Measurements from ENCODE around the gene SUN2.

The SUN2 gene

DNA sequence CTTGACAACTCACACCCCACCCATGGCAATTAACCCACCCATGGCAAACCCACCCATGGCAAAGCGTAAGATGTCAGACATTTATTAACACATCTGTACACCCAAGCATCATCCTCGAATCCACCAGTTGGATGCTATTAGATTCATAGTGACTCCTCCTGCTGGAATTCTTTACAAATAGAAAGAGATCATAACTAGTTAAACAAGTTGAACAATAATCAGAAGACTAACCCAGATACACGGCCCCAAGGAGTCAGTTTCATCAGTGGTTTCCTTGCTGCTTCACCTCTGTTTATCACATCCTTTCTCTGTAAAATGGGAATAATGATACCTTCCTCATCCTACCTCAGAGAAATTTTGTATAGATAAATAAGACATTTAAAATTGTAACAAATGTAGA, 44.9 kb downstream of the SUN2 start:
- peaks cover 4% of the 10 kb centered on the region for H3K36me3 Mint-ChIP-seq
- H3K9me3 Mint-ChIP-seq (ENCODE audit: low read depth) = no peaks in the 10 kb centered on the region
- peak overlapping the region; percentile 54 for H3K27ac Mint-ChIP-seq
- no peak overlapping the region for H3K4me3 Mint-ChIP-seq
- H3K27me3 Mint-ChIP-seq = no peaks in the 10 kb centered on the region
- peaks cover 78% of the 10 kb centered on the region for H3K4me1 Mint-ChIP-seq (ENCODE audit: low read depth)

- peaks cover 77% of the 10 kb centered on the region for H3K4me1 Mint-ChIP-seq (ENCODE audit: low read depth)
- peaks cover 4% of the 10 kb centered on the region for H3K36me3 Mint-ChIP-seq
- H3K4me3 Mint-ChIP-seq = no peak overlapping the region
- H3K27ac Mint-ChIP-seq = no peak overlapping the region
- no peaks in the 10 kb centered on the region for H3K9me3 Mint-ChIP-seq (ENCODE audit: low read depth)
- no peaks in the 10 kb centered on the region for H3K27me3 Mint-ChIP-seq
Measured at GRCh38 chr22:38710351-38710750, 45.4 kb downstream of the SUN2 start.

- peaks cover 76% of the 10 kb centered on the region for H3K4me1 Mint-ChIP-seq (ENCODE audit: low read depth)
- no peaks in the 10 kb centered on the region for H3K9me3 Mint-ChIP-seq (ENCODE audit: low read depth)
- H3K27me3 Mint-ChIP-seq = no peaks in the 10 kb centered on the region
- peak overlapping the region; percentile 46 for H3K4me3 Mint-ChIP-seq
- peaks cover 4% of the 10 kb centered on the region for H3K36me3 Mint-ChIP-seq
- no peak overlapping the region for H3K27ac Mint-ChIP-seq
Measured at GRCh38 chr22:38709306-38709705, 46.5 kb downstream of the SUN2 start.

DNA sequence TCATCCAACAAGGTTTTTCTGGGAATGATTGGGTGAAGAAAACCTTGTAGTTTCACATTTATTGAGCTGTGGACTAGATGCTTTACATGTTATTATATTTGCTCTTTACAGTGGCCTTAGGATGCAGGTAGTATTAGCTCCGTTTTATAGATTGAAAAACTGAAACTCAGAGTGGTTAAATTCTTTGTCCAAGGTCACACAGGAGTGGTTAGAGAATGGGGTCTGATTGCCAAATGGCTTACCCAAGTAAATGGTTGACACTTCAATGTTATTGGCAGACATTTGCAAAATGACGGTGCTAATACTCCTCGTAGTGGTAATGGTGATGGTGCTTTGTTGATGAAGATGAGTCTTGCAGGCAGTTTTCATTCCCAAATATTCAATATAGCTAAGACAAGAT, 47.8 kb downstream of the SUN2 start:
- Mint-ChIP-seq H3K36me3 (peaks cover 4% of the 10 kb centered on the region), H3K27me3 (no peaks in the 10 kb centered on the region), H3K9me3 (ENCODE audit: low read depth) (no peaks in the 10 kb centered on the region), H3K4me1 (ENCODE audit: low read depth) (peaks cover 69% of the 10 kb centered on the region), H3K4me3 (peak overlapping the region; percentile 94), H3K27ac (peak overlapping the region; percentile 18)

DNA sequence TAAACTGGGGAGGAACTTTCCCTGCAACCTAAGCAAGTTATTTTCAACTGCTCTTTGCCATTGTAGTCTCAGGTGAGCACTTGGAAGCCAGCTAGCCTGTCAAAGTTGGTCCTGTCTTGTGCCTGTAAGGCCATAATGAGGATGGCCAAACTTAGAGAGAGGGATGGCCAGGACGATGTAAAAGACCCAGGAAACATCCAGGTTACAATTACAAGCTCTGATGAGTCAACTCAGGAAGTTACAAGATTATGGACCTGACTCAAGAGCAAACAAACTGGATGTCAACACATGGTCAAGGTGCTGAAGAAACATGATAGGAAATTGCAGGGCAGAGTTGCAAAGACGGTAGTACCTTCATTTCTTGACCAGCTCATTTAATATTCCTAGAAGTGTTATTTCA, 48.5 kb downstream of the SUN2 start:
- Mint-ChIP-seq H3K4me1 (ENCODE audit: low read depth) (peaks cover 63% of the 10 kb centered on the region), H3K4me3 (peak overlapping the region; percentile 94)

GRCh38 chr22:38706901-38707195, 49.0 kb downstream of the SUN2 start:
- Mint-ChIP-seq H3K4me3 (peak overlapping the region; percentile 94), H3K27me3 (no peaks in the 10 kb centered on the region), H3K9me3 (ENCODE audit: low read depth) (no peaks in the 10 kb centered on the region), H3K27ac (peak overlapping the region; percentile 89), H3K4me1 (ENCODE audit: low read depth) (peaks cover 59% of the 10 kb centered on the region), H3K36me3 (peaks cover 2% of the 10 kb centered on the region)

More for the DNA sequence above, 48.5 kb downstream of the SUN2 start:
- Mint-ChIP-seq H3K27ac (peak overlapping the region; percentile 89), H3K36me3 (peaks cover 4% of the 10 kb centered on the region), H3K9me3 (ENCODE audit: low read depth) (no peaks in the 10 kb centered on the region), H3K27me3 (no peaks in the 10 kb centered on the region)

DNA sequence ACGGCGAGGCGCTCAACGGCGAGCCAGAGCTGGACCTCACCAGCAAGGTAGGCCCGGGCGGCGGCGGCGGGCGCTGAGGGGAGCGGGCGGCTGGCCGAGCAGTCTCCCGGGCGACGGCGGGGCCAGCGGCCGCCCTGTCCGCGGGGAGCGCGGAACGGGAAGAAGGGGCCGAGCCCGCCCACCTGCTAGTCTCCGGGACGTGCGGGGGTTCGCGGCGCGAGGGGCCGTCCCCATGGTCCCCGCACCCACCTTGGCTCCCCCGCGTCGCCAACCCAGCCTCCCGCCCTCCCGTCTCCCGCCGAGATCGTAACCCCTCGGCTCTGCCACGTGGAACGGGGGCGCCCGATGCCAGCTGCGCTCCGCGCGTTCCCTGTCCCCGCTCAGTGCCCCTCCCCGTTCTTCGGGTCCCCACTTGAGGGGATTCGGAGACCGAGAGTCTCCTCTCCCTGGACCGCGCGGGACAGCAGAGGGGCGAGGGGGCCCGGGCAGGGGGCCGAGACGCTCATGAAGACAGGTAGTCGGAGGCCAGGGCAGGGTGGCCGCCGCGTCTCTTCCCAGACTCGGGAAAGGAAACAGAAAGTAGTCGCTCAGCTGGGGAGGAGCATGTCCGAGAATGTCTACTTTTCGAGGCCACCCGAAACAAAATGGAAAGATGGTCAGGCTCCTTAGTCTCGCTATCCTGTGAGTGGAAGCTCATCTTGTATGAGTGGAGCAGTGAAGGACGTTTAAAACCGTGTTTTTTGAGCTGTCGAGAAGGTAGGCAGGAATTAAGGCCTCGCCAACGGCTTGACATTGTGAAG, 49.5 kb downstream of the SUN2 start:
- Mint-ChIP-seq H3K9me3 (ENCODE audit: low read depth) (no peaks in the 10 kb centered on the region), H3K4me1 (ENCODE audit: low read depth) (peaks cover 64% of the 10 kb centered on the region), H3K4me3 (peak overlapping the region; percentile 94), H3K27me3 (no peaks in the 10 kb centered on the region), H3K27ac (peak overlapping the region; percentile 89), H3K36me3 (peaks cover 2% of the 10 kb centered on the region)

GRCh38 chr22:38705235-38706100, 50.3 kb downstream of the SUN2 start, which contains the start of gene GTPBP1:
TSS of gene GTPBP1 (plus strand) at chr22:38705944. CDS start at chr22:38705956, 12 bp downstream.
- Mint-ChIP-seq H3K36me3 (peaks cover 2% of the 10 kb centered on the region), H3K27ac (peak within 1 kb of the TSS; percentile 95), H3K4me1 (ENCODE audit: low read depth) (peaks cover 57% of the 10 kb centered on the region), H3K9me3 (ENCODE audit: low read depth) (no peaks in the 10 kb centered on the region), H3K4me3 (peak within 1 kb of the TSS; percentile 94), H3K27me3 (no peaks in the 10 kb centered on the region)

DNA sequence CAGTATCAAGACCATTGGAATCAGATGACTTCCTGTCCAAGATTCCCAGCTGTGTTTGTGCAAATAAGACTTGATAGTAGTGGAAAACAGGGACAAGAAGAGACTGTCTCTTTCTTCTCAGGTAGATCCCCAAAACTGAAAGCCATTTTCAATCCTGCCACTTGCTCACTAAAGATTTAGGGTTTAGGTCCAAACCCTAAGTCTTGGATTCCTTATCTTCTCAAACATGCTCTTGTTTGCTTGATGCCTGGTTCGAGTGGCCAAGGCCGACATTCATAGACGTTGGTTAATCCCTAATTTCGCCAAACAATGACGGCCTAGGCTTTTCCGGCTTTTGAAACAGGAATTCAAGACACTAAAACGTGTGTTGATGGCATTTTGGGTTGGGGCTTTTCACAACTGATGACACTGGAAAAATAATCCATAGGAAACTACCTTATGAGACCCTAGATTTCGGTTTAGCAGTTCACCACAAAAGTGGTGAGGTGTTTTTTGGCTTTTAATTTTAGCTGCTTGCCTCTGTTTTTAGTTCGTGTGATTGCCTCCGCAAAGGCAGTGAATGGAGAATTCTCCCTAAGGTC, 51.1 kb downstream of the SUN2 start:
- Mint-ChIP-seq H3K36me3 (peaks cover 2% of the 10 kb centered on the region), H3K4me3 (peak overlapping the region; percentile 84), H3K9me3 (ENCODE audit: low read depth) (no peaks in the 10 kb centered on the region), H3K27me3 (no peaks in the 10 kb centered on the region), H3K4me1 (ENCODE audit: low read depth) (peaks cover 54% of the 10 kb centered on the region), H3K27ac (peak overlapping the region; percentile 95)

DNA sequence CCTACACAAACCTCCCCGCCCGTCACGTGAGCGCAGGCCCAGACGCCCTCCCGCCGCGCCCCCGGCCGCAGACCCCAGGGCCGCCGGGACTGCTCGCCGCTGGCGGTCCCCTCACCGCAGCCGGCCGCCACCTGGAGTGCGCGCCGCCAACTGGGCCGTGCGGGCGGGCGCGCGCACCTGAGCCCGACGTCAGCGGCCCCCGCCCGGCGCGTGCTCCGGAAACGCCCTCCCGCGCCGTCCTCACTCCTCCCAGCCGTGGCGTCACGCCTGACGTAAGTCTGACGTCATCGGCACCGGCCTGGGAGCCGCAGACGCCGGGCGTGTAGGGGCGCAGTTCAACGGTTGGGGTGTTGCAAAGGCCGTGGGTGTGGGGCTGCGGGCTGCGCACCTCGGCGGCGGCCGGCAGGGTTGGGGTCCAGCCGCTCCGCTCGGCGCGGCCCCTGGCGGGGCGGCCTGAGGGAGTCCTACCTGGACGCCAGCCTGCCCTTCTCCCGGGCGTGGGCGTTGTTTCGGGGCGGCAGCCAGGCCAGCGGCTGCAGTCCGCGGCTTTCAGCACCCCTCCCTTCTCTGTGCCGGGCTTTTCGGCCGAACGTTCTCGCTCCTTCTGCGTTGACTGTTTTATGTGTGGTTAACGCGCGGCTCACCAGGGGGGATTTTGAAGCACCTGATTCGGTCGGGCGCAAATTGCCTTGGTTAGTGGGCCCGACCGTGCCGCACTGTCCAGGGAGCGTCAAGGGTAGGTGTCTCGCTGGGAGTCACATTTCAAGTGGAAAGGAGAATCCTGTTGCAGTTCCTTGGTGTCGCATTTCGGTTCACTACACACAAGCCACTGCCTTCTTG, 54.8 kb downstream of the SUN2 start, which contains the start of gene JOSD1:
JOSD1 (minus strand) TSS at position 155 of the 840 bp plus-strand sequence. CDS start 956 bp downstream, outside the sequence.
- Mint-ChIP-seq H3K27me3 (no peaks in the 10 kb centered on the region), H3K4me3 (peak within 1 kb of the TSS; percentile 94), H3K36me3 (peaks cover 7% of the 10 kb centered on the region), H3K27ac (peak within 1 kb of the TSS; percentile 98), H3K9me3 (ENCODE audit: low read depth) (no peaks in the 10 kb centered on the region), H3K4me1 (ENCODE audit: low read depth) (peaks cover 61% of the 10 kb centered on the region)

DNA sequence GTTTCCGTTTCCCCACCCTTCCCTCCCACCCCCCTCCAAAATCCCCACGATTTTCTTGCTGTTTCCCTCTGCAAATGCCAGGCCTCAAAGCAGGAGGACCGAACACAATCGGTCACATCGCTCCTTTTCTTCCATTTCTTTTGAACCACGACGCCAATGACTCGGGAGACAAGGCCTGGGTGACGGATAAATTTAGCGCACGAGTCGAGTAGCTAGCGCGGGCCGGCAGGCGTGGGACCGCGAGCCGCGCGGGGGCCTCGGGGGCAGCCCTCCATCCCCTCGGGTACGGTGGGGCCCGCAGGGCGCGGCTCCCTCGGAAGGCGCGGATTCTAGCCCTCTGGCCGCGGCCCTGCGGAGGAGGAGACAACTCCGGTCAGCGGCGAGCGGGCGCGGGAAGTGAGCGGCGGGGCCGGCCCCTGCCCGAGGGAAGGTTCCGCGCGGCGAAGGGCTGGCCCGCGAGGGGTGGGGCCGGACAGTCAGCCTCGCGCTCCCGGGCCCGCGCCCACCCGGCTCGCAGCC, 55.5 kb downstream of the SUN2 start:
- no peaks in the 10 kb centered on the region for H3K9me3 Mint-ChIP-seq (ENCODE audit: low read depth)
- no peaks in the 10 kb centered on the region for H3K27me3 Mint-ChIP-seq
- H3K4me3 Mint-ChIP-seq = peak overlapping the region; percentile 94
- peaks cover 7% of the 10 kb centered on the region for H3K36me3 Mint-ChIP-seq
- H3K27ac Mint-ChIP-seq = peak overlapping the region; percentile 93
- H3K4me1 Mint-ChIP-seq (ENCODE audit: low read depth) = peaks cover 61% of the 10 kb centered on the region

- Mint-ChIP-seq H3K27me3 (no peaks in the 10 kb centered on the region), H3K27ac (peak overlapping the region; percentile 93), H3K4me1 (ENCODE audit: low read depth) (peaks cover 61% of the 10 kb centered on the region), H3K4me3 (peak overlapping the region; percentile 94), H3K36me3 (peaks cover 9% of the 10 kb centered on the region), H3K9me3 (ENCODE audit: low read depth) (no peaks in the 10 kb centered on the region)
Measured at GRCh38 chr22:38699784-38700183, 56.0 kb downstream of the SUN2 start.

- Mint-ChIP-seq H3K9me3 (ENCODE audit: low read depth) (no peaks in the 10 kb centered on the region), H3K4me1 (ENCODE audit: low read depth) (peaks cover 60% of the 10 kb centered on the region), H3K27me3 (no peaks in the 10 kb centered on the region), H3K4me3 (peak overlapping the region; percentile 94), H3K27ac (peak overlapping the region; percentile 93), H3K36me3 (peaks cover 10% of the 10 kb centered on the region)
Measured at GRCh38 chr22:38699143-38699542, 56.7 kb downstream of the SUN2 start.
